CD8-positive, alpha-beta memory T cell (primary cell): ENCODE data around the gene ATP6V1A. TPM values are rescaled to one million over a fixed set of nuclear protein-coding genes. Genes with fewer than 3 reads are reported as not detected.

ENCODE experiments used
- CTCF ChIA-PET: fragments of 350-600 bp; sonication (Branson Sonifier 250); formaldehyde crosslinking; loops from one replicate; lab custom pipeline; 2021; ENCODE audit warnings: antibody characterized with exemption; lab: Charles Lee
- POLR2A ChIA-PET: fragments of 350-600 bp; sonication (Branson Sonifier 250); formaldehyde crosslinking; loops from one replicate; lab custom pipeline; 2021; ENCODE audit warnings: antibody characterized with exemption; lab: Charles Lee
- DNase-seq, 5 donors: peaks; one replicate each; pipeline versions ENCODE4 v3.0.0 to v3.0.0-alpha.2; 2020 to 2022; ENCODE audit warnings: mixed read lengths in 1 of 5
- H3K27ac ChIP-seq: one replicate; pipeline ENCODE4 v1.7.0; 2013; ENCODE audit warnings: low read depth, mild to moderate bottlenecking, low read length, moderate library complexity
- H3K27me3 ChIP-seq: 2 replicates; pipeline ENCODE4 v1.7.0; 2013; ENCODE audit warnings: low read length, mild to moderate bottlenecking; ENCODE audit not compliant: insufficient read depth, poor library complexity, severe bottlenecking
- H3K36me3 ChIP-seq: 2 replicates; pipeline ENCODE4 v1.7.0; 2013; ENCODE audit warnings: mild to moderate bottlenecking, low read length, moderate library complexity; ENCODE audit not compliant: insufficient read depth
- H3K4me1 ChIP-seq: 2 replicates; pipeline ENCODE4 v1.7.0; 2013; ENCODE audit warnings: mild to moderate bottlenecking, low read length, moderate library complexity; ENCODE audit not compliant: insufficient read depth
- H3K4me3 ChIP-seq: 2 replicates; pipeline ENCODE4 v1.7.0; 2013; ENCODE audit warnings: mild to moderate bottlenecking, low read length
- H3K9me3 ChIP-seq: 2 replicates; pipeline ENCODE4 v1.7.0; 2013; ENCODE audit warnings: mild to moderate bottlenecking, low read length
- H3K27ac Mint-ChIP-seq, 8 donors: one replicate each; pipeline ENCODE4 v1.8.0; 2020 to 2021; ENCODE audit warnings: mixed read lengths in 8 of 8, mild to moderate bottlenecking in 6 of 8, inconsistent platforms in 3 of 8, moderate library complexity in 3 of 8
- H3K27me3 Mint-ChIP-seq, 2 donors: one replicate each; pipeline ENCODE4 v1.8.0; 2020 to 2021; ENCODE audit warnings: mixed read lengths in 2 of 2, mild to moderate bottlenecking in 1 of 2, moderate library complexity in 1 of 2
- H3K36me3 Mint-ChIP-seq, 3 donors: one replicate each; pipeline ENCODE4 v1.8.0; 2020 to 2021; ENCODE audit warnings: mixed read lengths in 3 of 3, inconsistent platforms in 1 of 3, mild to moderate bottlenecking in 1 of 3
- H3K4me1 Mint-ChIP-seq, 3 donors: one replicate each; pipeline ENCODE4 v1.8.0; 2020 to 2021; ENCODE audit warnings: mixed read lengths in 3 of 3, inconsistent platforms in 1 of 3, mild to moderate bottlenecking in 1 of 3
- H3K4me3 Mint-ChIP-seq, 7 donors: one replicate each; pipeline ENCODE4 v1.8.0; 2020 to 2021; ENCODE audit warnings: mixed read lengths in 7 of 7, mild to moderate bottlenecking in 6 of 7, moderate library complexity in 4 of 7, inconsistent platforms in 2 of 7
- H3K9me3 Mint-ChIP-seq, 5 donors: one replicate each; pipeline ENCODE4 v1.8.0; 2020 to 2022; ENCODE audit warnings: mixed read lengths in 5 of 5, mild to moderate bottlenecking in 3 of 5, moderate library complexity in 2 of 5, inconsistent platforms in 1 of 5
- polyA plus RNA-seq: library from polyadenylated mRNA; unstranded; fragments of 300-500 nt; fragmentation: Illumina TruSeq; gene quantifications from one replicate; pipeline ENCODE4 v1.2.3, GENCODE V29; 2021
- total RNA-seq, 2 experiments: library from RNA; stranded (reverse); gene quantifications; one replicate each; pipeline ENCODE4 v1.2.3, GENCODE V29; 2021

The ATP6V1A gene
- total and polyA plus RNA-seq, 3 experiments from 2014 or later: 34.0 to 48.0 (median 45.4) TPM

DNA sequence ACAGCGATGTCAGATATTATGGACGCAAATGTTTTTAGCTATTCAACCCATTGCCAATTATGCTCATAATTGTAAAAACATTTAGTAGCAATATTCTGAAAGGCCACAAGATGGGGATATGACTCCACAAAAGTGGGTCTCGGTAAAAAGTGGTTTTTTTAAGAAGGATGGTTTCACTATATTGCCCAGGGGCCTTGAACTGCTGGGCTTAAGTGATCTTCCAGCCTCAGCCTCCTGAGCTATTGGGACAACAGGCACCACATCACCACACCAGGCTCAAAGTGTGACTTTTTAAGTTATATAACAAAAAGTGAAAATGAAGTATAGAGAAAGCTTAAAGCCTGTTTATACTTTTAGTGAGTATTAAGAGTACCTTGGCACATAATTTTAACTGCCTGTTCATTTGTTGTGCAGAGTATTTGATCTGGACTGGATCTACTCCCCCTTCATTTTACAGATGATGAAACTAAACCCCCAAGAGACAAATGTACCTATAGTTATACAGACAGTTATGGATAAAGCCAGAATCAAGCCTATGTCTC, 10.2 kb upstream of the ATP6V1A start:
- peaks cover 51 to 89% (median 86%) of the 10 kb centered on the region in 3 donors for H3K4me1 Mint-ChIP-seq

DNA sequence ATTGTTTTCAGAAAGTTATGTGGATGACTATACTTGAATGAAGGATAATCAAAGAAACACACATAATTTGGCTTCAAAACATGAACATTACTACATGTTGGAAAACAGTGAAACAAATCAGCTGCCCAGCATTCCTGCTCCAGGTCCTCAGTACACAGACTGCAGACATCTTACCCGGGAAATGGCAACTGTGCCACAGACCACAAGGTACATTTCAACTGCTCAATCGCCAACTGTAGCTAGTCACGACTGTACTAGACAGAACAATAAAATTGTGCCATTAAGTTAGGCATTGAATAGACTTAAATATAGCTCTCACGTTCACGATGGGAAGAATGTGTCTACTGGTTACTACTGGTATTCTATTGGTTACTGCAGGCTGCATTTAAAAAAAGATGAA, 5.7 kb upstream of the ATP6V1A start:
- Histone ChIP-seq H3K4me3 (no peak overlapping the region), H3K9me3 (no peaks in the 10 kb centered on the region), H3K36me3 (no peaks in the 10 kb centered on the region), H3K4me1 (peaks cover 37% of the 10 kb centered on the region), H3K27ac (no peak overlapping the region), H3K27me3 (no peaks in the 10 kb centered on the region)
- peak overlapping the region; percentile 69 to 100 (median 94) for H3K27ac Mint-ChIP-seq
- peak overlapping the region; percentile 5 to 100 (median 62) for H3K4me3 Mint-ChIP-seq
- no peaks in the 10 kb centered on the region for H3K9me3 Mint-ChIP-seq
- DNase-seq: no peak
- H3K36me3 Mint-ChIP-seq: peaks cover 0 to 29% (median 0%) of the 10 kb centered on the region in 3 donors
- H3K4me1 Mint-ChIP-seq: peaks cover 71 to 91% (median 89%) of the 10 kb centered on the region in 3 donors
- peaks cover 0 to 2% of the 10 kb centered on the region in 2 donors for H3K27me3 Mint-ChIP-seq
- CTCF ChIA-PET: interaction anchor here (1.1 to 1.6 kb wide), 2 partner anchors 98 to 172 kb away, joined by 4 to 5 read pairs; partner anchors contain the start of gene GRAMD1C
- POLR2A ChIA-PET: no interaction called here

More for the DNA sequence above, 10.2 kb upstream of the ATP6V1A start:
- Mint-ChIP-seq H3K4me3 (peak overlapping the region in 2 of 7 donors; percentile 51 to 56), H3K27ac (peak overlapping the region; percentile 80 to 97 (median 88)), H3K27me3 (no peaks in the 10 kb centered on the region), H3K9me3 (no peaks in the 10 kb centered on the region), H3K36me3 (peaks cover 0 to 21% (median 0%) of the 10 kb centered on the region in 3 donors)
- Histone ChIP-seq H3K9me3 (no peaks in the 10 kb centered on the region), H3K4me1 (peaks cover 10% of the 10 kb centered on the region), H3K27me3 (no peaks in the 10 kb centered on the region), H3K27ac (no peak overlapping the region), H3K4me3 (no peak overlapping the region), H3K36me3 (no peaks in the 10 kb centered on the region)
- CTCF ChIA-PET: interaction anchor here (0.7 to 5.7 kb wide), 21 partner anchors 9 to 682 kb away, joined by 3 to 75 read pairs (median 4); partner anchors contain the start of genes ATP6V1A, GRAMD1C and NAA50
- POLR2A ChIA-PET: interaction anchor here (0.6 to 3.2 kb wide), 2 partner anchors 9 to 477 kb away, joined by 7 to 23 read pairs; partner anchors contain the start of genes ATP6V1A and NAA50
- peak in 3 of 5 donors; percentile 13 to 68 (median 65) for DNase-seq

DNA sequence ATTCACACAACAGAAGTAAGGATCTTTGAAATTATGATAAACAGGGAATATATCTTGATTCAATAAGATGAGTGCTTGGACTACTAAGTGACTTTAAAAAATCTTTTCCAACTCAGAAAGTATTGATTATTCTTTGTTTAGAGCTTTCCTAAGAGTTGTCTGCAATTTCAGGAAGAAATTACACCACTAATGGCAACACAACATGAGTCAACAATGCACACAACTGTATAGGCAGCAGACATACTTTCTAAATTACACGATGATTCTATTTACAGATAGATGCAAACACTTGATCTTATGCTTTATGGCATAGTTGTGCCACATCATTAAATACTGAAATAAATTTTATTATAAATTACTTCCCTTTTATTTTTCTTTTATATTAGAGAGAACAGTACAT, 5.2 kb upstream of the ATP6V1A start:
- no peak overlapping the region for H3K27ac ChIP-seq
- H3K4me1 ChIP-seq: peaks cover 37% of the 10 kb centered on the region
- POLR2A ChIA-PET: no interaction called here

DNA sequence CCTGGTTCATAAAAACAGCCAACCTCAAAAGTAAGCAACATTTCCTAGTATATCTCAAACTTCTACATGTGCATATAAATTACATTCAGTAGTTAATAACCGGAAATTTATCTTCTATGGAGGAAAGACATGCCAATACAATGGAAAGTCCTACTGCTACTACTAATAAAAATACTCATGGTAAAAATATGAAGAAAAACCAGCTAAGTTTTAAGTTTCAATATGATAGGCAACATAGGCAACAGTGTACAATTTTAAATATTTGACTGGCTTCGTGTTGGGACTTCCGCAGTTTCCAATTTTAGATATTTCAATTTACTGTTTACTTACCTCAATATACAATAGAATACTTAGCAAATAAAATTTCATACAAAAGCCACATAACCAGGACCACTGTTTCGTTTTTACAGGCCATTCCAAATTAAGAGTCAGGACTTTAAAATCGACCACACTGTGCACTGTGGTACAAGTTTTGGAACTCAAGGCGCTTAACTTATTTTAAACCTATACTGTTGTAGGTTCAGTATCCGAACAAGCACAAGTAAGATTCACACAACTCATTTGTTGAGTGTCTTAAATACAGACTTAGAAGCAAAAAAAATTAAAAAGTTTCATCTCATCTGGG, 3.7 kb upstream of the ATP6V1A start:
- Histone ChIP-seq H3K27ac (peak overlapping the region; percentile 59), H3K9me3 (no peaks in the 10 kb centered on the region), H3K4me3 (peak overlapping the region; percentile 18), H3K4me1 (peaks cover 46% of the 10 kb centered on the region), H3K27me3 (no peaks in the 10 kb centered on the region), H3K36me3 (no peaks in the 10 kb centered on the region)
- Mint-ChIP-seq H3K9me3 (peaks cover 0 to 2% (median 0%) of the 10 kb centered on the region in 5 donors), H3K27me3 (peaks cover 0 to 8% of the 10 kb centered on the region in 2 donors), H3K27ac (peak overlapping the region; percentile 91 to 100 (median 100)), H3K4me1 (peaks cover 68 to 83% (median 81%) of the 10 kb centered on the region in 3 donors), H3K36me3 (peaks cover 0 to 40% (median 0%) of the 10 kb centered on the region in 3 donors), H3K4me3 (peak overlapping the region; percentile 92 to 100 (median 98))
- POLR2A ChIA-PET: interaction anchor here (1.1 kb wide), 1 partner anchor 515 kb away, joined by 3 read pairs; no protein-coding TSS in a partner anchor
- CTCF ChIA-PET: no interaction called here
- DNase-seq: peak in 1 of 5 donors; percentile 11

More for the DNA sequence above, 5.2 kb upstream of the ATP6V1A start:
- Mint-ChIP-seq H3K9me3 (peaks cover 0 to 2% (median 0%) of the 10 kb centered on the region in 5 donors), H3K4me1 (peaks cover 67 to 86% (median 84%) of the 10 kb centered on the region in 3 donors), H3K27me3 (peaks cover 0 to 6% of the 10 kb centered on the region in 2 donors), H3K27ac (peak overlapping the region; percentile 93 to 100 (median 100)), H3K36me3 (peaks cover 0 to 34% (median 0%) of the 10 kb centered on the region in 3 donors), H3K4me3 (peak overlapping the region; percentile 92 to 100 (median 98))
- Histone ChIP-seq H3K36me3 (no peaks in the 10 kb centered on the region), H3K4me3 (no peak overlapping the region), H3K9me3 (no peaks in the 10 kb centered on the region), H3K27me3 (no peaks in the 10 kb centered on the region)
- CTCF ChIA-PET: interaction anchor here (0.6 to 1.6 kb wide), 2 partner anchors 97 to 314 kb away, joined by 3 to 4 read pairs; partner anchors contain the start of gene GRAMD1C
- DNase-seq: no peak

DNA sequence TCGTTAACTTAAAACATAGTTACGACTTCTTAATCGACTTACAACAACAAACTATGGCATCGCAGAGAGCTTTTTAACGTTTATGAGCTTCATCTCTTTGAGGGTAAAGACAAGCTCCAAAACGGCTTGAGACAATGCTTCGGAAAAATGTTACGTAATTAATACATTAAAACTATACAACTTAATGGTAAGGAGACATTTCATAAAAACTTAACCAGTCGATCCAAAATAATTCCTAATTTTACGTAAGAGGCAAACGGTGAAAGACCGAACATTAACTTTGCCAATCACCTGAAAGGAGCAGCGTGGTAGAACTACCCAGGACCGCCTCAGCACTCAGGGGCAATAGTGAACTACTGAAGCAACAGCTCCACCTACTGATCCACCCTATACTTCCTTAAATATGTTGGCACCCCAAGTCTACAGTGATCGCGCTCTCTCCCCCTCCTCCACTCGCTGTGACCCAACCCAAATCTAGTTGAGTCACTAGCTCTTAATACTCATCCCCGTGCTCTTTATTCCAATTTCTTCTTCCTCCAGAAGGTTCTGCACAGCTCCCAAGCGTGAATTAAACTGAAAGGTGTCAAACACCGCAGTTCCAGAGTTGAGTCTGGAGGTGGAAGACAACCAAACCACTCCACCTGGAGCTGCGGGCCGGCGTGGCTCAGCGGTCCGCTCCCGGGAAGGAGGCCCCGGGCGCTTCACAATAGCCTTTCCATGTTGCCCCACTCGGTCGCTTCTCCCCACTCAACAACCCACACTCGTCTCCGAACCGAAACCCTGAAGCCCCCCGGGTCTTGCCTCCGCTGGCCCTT, 1.7 kb upstream of the ATP6V1A start:
- peaks cover 0 to 2% (median 0%) of the 10 kb centered on the region in 5 donors for H3K9me3 Mint-ChIP-seq
- peaks cover 0 to 40% (median 0%) of the 10 kb centered on the region in 3 donors for H3K36me3 Mint-ChIP-seq
- peak overlapping the region; percentile 100 for H3K27ac Mint-ChIP-seq
- Histone ChIP-seq H3K27me3 (no peaks in the 10 kb centered on the region), H3K4me1 (peaks cover 47% of the 10 kb centered on the region), H3K36me3 (no peaks in the 10 kb centered on the region), H3K27ac (peak overlapping the region; percentile 99), H3K4me3 (peak overlapping the region; percentile 78), H3K9me3 (no peaks in the 10 kb centered on the region)
- ChIA-PET POLR2A (interaction anchor here (0.7 to 3.0 kb wide), 4 partner anchors 10 to 211 kb away, joined by 3 to 29 read pairs (median 16); partner anchors contain the start of gene USF3), CTCF (interaction anchor here (0.6 to 3.2 kb wide), 33 partner anchors 7 to 550 kb away, joined by 3 to 75 read pairs (median 4); partner anchors contain the start of genes CCDC191, GRAMD1C, QTRT2 and SPICE1)
- peak; percentile 66 to 87 (median 81) for DNase-seq
- peaks cover 64 to 84% (median 81%) of the 10 kb centered on the region in 3 donors for H3K4me1 Mint-ChIP-seq
- peak overlapping the region; percentile 92 to 100 (median 98) for H3K4me3 Mint-ChIP-seq
- H3K27me3 Mint-ChIP-seq: peaks cover 0 to 8% of the 10 kb centered on the region in 2 donors

DNA sequence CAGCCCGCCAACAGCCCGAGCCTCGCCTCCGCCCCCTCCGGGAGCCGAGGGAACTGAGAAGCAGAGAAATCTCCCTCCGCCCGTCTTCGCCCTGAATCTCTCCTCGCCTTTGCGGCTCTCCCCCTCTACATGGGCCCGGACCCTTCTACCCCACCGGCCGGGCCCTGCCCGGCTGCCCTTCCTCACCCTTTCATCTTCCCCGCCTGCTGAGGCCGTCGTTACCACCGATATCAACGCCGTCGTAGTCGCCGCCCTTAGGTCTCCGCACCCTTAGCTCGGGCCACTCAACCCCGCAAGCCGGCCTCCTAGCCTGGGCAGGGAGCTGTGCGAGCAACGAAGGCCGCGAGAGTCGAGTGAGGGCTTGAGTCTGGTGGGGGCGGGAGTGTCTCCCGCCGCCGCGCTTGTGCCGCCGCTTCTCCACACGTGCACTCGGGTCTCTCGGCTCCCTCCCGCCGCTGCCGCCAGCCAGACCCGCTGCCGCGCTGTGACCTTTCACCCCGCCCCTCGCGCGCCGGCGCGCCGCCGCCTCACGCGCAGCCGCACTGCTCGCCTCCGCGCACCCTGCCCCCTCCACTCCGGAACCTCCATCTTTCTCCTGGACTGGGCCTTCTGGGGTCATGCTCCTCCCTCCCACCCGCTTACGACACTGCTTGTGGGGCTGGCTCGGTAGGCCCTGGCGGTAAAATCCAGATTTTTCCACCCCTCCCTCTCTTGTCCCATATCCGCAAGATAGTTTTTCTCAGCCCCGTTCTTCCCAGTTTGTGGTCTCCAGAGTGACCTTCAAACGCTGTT, 883 bp upstream of the ATP6V1A start, which contains the start of gene NAA50:
Gene NAA50, minus strand, starts transcription at position 494 of the 792 bp plus-strand sequence. Its CDS starts 300 bp downstream, at position 194.
- peak within 1 kb of the TSS; percentile 92 to 100 (median 98) for H3K4me3 Mint-ChIP-seq
- no peaks in the 10 kb centered on the region for H3K36me3 ChIP-seq
- no peaks in the 10 kb centered on the region for H3K9me3 ChIP-seq
- ChIA-PET POLR2A (interaction anchor here (0.6 to 3.0 kb wide), 6 partner anchors 10 to 337 kb away, joined by 3 to 29 read pairs (median 8); partner anchors contain the start of gene USF3), CTCF (interaction anchor here (1.0 to 3.2 kb wide), 30 partner anchors 8 to 545 kb away, joined by 3 to 75 read pairs (median 4); partner anchors contain the start of genes CCDC191, QTRT2, SPICE1 and USF3)
- H3K27me3 Mint-ChIP-seq: peaks cover 0 to 8% of the 10 kb centered on the region in 2 donors
- peaks cover 0 to 38% (median 0%) of the 10 kb centered on the region in 3 donors for H3K36me3 Mint-ChIP-seq
- peaks cover 0 to 2% (median 0%) of the 10 kb centered on the region in 5 donors for H3K9me3 Mint-ChIP-seq
- H3K4me1 Mint-ChIP-seq: peaks cover 62 to 76% (median 73%) of the 10 kb centered on the region in 3 donors
- DNase-seq: peak; percentile 90 to 96 (median 91)
- peaks cover 44% of the 10 kb centered on the region for H3K4me1 ChIP-seq
- peak within 1 kb of the TSS; percentile 100 for H3K27ac Mint-ChIP-seq
- H3K27ac ChIP-seq: peak within 1 kb of the TSS; percentile 99
- peak within 1 kb of the TSS; percentile 78 for H3K4me3 ChIP-seq
- no peaks in the 10 kb centered on the region for H3K27me3 ChIP-seq
